Urothelium cell line (cell line): ENCODE results near the gene ARHGAP10.
"Not testable (repeated sequence)": the region's sequence is repeated elsewhere in the genome, so short reads cannot be mapped to it uniquely, and the experiment has no call there.

Experiments
- DNase-seq: peaks from one replicate; pipeline ENCODE4 v3.0.0; 2011; ENCODE audit warnings: low spot score, mixed read lengths
- FAIRE-seq: peaks from 2 replicates; lab custom pipeline; 2011; peaks lifted over from hg19 to GRCh38; lab: Jason Lieb, UNC

The ARHGAP10 gene

DNA sequence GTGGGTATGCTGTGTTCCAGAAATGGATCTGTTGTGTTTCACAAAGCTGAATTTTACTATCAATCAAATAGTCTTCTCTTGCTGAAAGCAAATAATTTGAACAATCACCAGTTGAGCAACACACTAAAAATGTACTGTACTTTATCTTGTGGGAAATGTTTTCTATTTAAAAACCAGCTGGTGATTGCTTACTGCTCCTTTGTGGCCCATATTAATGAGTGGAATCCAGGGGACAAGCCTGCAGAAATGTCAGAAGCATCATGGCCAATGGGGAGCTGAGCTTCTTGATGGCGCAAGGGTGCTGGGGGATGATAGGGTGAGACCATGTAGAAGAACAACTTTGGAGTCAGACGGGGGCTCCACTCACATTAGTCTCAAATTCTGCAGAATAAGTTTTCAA is 346.2 kb downstream of the ARHGAP10 start:
- no peak for DNase-seq
- no peak for FAIRE-seq

DNA sequence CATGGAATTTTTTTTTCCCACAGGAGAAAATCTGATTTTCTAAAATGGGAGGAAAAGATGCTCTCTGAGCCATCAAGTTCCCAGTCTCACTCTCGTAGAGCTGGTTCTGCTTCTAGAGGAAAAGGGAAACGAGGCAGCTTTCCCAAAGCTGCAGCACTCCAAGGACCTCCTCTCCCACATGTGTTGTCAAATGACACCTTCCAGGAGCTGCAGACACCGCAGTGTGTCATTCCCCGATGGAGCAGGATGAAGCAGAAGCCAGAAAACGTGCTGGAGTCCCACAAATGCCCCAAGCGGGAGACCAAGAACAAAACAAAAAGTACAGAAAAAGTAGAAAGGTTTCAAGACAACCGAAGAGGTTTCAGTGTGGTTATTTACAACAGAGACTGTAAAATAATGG is 348.1 kb downstream of the ARHGAP10 start:
- DNase-seq: no peak
- no peak for FAIRE-seq

DNA sequence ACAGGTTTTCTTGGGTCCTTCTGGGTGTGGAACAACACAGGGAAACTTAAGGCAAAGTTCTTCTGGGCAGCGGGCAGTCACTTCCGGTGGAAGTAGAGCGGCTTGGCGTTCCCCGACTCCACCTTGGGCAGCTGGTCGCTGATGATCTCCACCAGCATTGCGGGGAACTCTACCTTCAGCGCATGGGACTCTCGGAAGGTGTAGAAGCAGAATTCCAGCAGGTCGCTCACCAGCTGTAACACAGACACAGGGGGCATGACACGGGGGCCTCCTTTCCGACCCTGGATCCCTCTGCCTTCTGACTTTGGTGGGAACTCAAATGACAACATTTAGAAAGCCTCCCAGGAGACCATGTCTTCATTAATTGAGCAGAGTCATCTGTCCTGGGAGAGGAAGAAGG is 349.4 kb downstream of the ARHGAP10 start:
- no peak for DNase-seq
- no peak for FAIRE-seq

DNA sequence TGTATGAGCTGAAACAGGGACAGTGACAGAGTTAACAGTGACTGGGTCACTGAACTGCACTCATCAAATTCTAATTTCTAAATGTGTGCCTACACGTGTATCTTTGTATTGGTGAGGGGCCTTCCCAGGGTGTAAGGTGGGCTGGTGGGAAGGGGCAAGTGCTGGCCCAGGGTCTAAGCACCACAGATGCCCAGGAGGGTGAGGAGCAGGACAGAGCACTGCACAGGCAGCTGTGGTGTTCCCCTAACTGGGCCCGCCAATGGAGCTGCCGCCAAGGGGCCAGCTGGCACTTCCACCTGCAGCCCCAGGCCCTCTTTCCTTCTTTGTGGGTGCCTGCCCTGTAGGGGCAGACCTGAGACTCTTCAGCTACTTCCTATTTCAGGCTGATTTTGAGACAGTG is 349.9 kb downstream of the ARHGAP10 start:
- FAIRE-seq (no peak), DNase-seq (no peak)

DNA sequence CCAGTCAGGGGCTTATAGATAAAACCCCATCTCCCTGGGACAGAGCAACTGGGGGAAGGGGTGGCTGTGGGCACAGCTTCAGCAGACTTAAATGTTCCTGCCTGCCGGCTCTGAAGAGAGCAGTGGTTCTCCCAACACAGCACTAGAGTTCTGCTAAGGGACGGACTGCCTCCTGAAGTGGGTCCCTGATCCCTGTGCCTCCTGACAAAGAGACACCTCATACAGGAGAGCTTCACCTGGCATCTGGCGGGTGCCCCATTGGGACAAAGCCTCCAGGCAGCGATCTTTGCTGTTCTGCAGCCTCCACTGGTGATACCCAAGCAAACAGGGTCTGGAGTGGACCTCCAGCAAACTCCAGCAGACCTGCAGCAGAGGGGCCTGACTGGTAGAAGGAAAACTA is 351.2 kb downstream of the ARHGAP10 start:
- not testable (repeated sequence) for FAIRE-seq, DNase-seq

DNA sequence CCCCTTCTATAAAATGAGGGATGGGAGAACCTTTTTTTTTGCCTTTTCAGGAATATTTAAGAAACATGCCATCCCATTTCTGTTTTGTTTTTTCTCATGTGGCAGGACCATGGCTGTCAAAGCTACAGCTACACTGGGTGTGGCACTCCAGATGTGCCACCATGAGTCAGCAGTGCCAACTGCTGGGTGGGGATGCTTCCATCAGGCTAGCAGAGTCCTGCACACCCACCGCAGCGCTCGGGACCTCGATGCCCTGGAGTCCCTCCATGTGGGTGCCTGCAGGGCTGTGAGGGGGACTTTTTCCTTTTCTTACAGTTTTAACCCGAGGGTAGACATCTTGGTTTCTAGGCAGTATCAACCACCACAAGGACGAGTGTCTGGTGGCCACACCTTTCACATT is 357.7 kb downstream of the ARHGAP10 start:
- no peak for FAIRE-seq
- no peak for DNase-seq

DNA sequence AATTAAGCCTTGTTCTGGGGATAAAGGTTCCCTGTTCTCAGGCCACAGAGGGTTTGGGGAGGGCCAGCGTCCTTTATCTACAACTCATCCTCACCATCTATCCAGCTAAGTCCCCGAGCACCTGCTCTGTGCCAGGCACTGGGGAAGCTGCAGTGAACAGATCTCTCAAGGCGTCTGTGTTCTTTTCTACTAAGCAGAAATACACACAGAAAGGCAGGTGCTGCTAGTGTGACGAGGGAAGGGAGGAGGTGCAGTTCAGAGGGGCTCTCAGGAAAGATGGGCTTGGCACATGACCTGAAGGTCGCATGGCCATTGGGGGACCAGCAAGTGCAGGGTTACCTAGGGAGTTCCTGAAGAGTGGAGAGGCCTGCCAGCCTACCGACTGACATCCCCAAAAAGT is 358.1 kb downstream of the ARHGAP10 start:
- DNase-seq: no peak
- FAIRE-seq: no peak

DNA sequence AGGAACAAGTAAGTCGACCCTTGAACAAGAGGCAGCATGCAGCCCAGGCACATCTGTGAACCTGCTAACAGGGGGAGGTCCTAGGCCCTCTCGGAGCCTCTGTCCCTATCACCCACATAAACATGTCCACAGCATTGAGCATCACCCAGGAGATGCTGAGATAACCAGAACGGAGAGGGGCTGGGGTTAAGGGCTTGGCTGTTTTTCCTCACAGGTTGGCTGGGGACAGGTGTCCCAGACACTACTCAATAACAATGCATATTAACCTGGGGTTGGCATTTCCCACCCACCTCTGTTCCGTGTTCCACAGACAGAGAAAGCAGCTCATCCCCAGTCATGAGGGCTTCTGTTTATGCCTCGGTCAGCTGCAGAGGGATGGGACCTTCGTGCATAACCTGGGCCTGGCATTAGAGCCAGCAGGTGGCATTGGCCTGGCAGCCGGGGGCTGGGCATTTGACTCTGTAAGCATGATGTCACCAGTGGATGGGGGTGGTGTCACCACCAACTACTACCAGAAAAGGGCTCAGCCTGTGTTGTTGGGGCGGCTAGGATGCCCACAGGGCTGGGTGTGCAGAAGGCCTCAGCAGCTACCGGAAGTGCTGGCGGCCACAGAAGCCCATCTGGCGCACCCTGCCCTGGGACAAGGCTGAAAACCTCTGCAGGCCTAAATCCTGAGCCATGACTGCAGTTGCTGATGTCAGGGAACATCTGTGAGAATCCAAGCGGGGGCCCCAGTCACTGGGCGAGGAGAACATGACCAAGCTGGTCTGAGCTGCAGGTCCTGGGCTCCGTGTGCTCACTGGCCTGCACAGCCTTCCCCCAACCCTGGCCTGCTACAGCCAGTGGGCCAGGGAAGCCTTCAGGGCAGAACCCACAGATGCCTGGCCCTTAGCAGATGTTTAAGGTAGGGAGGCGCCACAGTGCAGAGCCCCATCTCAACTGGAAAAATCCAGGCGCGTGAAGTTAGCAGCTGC is 358.9 kb downstream of the ARHGAP10 start:
- DNase-seq (no peak), FAIRE-seq (no peak)

DNA sequence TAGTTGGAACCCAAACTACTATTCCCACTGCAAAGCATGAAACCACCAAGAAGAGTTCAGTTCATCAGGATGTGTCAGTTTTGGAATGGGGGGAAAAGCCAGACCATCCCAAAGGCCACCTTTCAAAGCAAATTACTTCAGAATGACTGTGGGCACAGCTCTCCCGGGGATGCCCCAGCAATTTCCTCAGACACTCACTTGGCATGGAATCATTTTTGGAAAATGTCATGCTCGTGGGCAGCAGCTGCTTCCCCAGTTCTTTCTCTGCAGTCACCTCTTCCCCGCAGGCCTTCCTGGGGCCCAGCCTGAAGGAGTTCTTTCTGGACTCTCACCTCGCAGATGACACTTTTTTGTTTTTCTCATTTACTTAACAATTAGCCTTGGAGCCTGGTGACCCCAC is 360.0 kb downstream of the ARHGAP10 start:
- DNase-seq (no peak), FAIRE-seq (no peak)

DNA sequence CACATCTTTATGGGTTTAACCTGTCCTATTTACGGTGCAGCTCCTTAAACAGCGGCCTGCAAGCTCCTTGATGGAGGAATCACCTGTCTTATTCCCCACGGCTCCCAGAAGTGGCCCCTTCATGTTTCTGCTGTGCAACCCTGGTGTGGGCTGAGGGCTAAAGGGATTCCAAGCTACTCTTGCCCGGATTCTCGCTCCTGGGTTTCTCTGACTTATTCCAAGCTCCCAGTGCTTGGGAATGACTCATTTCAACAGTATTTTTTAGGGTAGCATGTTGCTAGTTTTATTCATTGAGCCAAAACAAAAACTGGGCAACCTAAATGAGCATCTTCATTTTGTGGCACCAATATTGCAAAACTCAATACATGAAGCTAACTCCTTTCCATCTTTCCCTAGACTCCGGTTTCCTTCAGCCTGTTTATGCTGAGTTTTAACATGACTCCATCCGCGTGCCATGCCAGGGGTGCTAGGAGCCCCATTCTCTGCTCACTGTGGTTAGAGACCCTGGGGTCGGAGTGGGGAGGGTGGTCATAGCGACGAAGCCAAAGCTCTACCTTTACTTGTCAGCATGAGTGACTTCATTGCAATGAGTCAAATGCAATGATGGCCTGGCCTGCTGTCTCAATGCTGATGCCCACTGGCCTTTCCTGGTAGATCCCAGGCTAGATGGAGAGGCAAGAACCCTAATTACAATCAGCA is 360.6 kb downstream of the ARHGAP10 start:
- FAIRE-seq (no peak), DNase-seq (no peak)

DNA sequence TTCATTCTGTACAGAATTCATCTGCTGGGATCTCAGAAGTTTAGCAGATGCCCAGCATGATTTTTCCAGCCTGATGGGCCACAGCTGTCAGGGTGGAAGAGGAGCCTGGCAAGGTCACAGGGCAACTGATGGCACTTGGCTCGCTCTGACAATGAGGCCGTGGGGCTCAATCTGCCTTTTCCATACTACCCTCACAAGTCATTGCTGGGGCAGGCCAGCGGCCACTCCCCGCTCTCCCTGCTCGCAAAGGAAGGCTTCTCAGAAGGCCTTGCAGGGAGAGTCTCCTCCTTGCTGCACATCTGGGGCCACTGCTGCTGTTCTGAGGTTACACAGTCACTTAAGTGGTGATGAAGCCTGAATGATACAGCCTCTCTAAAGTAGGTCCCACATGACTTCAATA is 361.2 kb downstream of the ARHGAP10 start:
- FAIRE-seq (no peak), DNase-seq (no peak)

DNA sequence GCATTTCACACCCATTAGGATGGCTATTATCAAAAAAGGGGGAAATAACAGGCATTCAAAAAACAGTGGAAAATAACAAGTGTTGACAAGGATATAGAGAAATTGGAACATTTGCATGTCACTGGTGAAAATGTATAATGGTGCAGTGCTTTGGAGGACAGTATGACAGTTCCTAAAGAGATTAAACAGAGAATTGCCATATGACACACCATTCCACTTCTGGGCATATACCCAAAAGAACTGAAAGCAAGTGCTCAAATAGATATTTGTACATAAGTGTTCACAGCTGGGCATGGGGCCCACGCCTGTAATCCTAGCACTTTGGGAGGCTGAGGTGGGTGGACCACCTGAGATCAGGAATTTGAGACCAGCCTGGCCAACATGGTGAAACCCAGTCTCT is 362.3 kb downstream of the ARHGAP10 start:
- FAIRE-seq (no peak), DNase-seq (no peak)

DNA sequence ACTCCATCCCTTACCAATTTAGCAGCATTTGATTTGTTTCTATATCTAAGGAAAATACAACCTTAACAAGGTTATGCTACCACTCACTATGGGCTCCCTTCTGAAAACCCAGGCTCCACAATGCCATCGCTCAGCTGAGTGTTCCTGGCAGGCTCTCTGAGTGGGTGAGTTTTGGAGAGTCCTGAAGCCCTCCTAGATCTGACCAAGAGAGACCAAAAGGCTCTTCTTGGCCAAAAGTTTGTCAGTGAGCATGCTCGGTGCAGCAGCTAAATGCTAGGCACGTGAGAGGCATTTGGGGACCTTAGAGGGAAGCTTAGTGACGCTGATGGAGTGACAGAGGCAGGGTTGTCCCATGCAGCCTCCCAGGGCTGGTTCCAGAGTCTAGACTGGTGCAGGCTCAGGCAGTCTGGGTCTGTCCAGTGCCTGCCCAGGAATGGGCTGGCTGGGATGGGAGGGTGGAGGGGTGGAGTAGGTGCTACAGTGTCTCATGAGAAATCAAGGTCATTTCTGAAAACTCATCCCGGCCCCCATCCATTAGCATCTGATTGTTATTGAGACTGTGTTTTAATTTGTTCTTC is 363.5 kb downstream of the ARHGAP10 start:
- FAIRE-seq (no peak), DNase-seq (no peak)

DNA sequence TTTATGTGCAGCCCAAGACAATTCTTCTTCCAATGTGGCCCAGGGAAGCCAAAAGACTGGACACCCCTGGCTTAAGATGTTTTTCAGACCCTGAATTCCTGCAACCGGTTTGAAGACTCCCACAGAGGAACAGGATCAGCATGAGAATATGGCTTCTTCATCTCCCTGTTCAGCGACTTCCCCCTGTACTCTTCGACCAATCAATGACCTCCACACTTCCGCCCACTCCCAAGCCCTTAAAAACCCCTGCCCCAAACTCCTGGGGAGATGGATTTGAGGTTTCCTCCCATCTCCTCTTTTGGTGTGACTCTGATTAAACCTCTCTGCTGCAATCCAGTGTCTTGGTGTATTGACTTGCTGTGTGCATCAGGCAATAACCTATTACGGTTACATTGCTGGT is 365.9 kb downstream of the ARHGAP10 start:
- FAIRE-seq: no peak
- DNase-seq: no peak

DNA sequence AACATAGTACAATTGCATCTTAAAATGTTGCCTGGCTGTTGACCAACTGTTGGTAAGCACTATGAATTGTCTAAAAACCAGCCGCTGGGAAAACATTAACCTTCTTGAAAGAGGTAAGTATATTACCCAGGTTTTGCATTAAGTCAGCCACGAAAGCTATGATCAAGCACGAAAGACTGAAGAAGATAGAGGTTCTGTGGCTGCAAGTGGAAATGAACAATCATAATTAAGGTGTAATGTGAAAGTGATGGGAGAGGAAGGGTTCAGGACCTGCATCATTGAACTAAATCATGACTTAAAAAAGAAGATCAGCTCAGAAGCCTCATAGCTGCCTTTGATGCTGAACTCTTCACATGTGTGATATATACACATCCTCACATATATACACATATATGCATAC is 369.3 kb downstream of the ARHGAP10 start:
- DNase-seq (no peak), FAIRE-seq (no peak)

DNA sequence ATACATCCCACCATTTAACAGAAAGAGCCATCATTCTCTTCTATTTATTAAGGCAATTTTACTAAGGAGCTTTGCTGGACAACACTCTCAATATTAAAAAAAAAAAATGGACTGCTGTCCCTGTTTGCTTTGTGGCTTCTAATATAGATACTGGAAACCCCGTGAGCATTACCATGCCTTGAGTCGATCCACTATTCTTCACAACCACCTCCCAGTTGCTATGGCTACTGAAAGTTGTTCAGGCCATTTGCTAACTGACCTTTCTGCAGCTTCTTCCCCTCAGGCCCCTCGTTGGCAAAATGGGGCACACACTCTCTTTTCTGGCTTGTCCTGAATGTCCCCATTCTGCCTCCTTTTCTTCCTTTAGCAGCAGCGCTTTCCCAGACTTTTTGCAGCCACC is 369.9 kb downstream of the ARHGAP10 start:
- FAIRE-seq: no peak
- DNase-seq: no peak

DNA sequence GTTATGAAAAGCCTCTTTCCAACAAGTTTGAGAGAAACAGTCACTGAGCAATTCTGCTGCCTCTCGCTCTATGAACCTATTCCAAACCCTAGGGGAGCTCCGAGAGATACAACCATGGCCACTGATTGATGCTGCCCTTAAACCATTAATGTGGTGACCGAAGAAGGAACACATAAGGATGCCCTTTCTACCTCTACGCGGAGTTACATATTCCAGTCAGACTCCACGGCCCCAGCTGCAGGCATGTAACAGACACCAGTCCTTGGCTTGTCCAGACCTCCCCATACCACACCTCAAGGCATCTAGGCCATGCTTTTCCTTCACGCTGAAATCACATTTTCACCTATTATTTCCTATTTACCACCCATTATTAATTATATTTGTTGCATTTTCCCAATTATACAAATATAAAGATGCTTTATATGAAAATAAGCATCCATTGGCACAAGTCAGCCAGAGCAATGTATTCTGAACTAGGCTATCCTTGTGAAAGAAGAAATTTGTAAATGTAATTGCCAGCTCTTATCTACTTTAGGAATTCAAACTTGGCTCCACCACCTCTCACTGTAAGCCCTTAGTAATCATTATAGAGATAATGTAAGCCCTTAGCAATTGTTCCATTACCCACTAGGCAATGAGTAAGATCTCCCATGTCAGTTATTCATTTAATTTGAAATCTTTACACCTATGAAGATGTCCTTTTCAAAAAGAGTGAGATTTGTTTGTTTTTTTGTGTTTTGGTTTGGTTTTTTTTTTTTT is 371.9 kb downstream of the ARHGAP10 start:
- FAIRE-seq (no peak), DNase-seq (no peak)

DNA sequence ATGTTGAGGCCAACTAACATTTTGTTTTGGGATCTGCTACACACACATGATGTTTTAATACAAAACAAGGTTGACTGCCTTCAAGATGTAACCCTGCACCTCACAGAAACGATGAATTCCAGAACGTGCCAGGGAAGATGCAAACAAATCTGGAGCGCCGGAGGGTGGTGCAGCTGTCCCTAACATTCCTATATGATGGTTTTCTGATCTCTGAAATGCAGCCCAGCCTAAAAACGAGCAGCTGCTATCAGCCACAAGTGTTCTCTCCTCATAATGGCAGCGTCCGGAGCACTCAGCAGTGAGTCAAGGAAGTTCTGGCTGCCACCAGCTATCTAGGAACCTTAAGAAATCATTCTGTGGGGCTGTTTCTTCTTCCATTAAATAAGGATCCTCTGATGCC is 376.9 kb downstream of the ARHGAP10 start:
- no peak for DNase-seq

DNA sequence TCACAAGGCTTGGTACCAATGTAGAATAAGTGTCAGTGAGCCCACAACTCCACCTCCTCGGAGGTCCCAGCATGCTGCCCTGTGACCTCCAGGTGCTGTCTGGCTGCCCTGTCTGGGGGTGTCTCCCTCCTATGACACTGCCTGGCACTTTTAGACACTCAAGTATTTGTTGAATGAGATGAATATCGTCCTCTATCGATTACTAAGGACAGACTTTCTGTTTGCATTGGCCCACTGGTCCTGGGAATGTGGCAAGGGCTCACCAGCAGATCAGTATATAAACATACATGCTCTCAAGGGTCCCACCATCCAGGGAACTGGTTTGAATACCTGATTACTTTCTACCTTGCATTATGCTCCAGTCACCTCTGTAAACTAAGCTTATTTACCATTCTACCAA is 377.3 kb downstream of the ARHGAP10 start:
- DNase-seq (no peak), FAIRE-seq (no peak)

More for the DNA sequence above, 376.9 kb downstream of the ARHGAP10 start:
- no peak for FAIRE-seq

DNA sequence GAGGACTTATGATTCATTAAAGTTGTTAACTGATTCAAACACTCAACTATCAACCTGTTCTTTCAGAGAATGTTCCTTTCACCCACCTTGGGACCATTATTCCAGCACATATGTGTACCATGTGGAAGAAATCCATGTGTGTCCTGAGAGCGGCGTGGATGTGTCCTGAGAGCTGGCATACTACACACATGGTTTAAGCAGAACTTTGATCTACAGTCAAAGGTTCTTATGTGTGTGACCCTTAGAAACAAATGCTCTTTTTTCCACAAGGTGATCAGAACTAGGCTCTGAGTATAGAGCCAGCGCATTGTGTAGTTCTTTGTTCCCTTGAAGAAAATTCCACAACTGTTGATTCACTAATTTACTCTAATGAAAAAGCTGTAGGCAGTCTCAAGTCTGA is 378.3 kb downstream of the ARHGAP10 start:
- no peak for DNase-seq
- FAIRE-seq: no peak
